GM19099 (cell line): Measurements from ENCODE around the gene NOC4L.

ENCODE experiments used
- POLR2A ChIP-seq: IDR thresholded peaks from 3 replicates; pipeline ENCODE4 v1.6.1; 2011; ENCODE audit warnings: low read depth; ENCODE audit not compliant: insufficient read length; ENCODE audit errors: extremely low read depth

The NOC4L gene

GRCh38 chr12:132166801-132167591 is 22.7 kb downstream of the NOC4L start:
- no peak for TF ChIP-seq POLR2A

DNA sequence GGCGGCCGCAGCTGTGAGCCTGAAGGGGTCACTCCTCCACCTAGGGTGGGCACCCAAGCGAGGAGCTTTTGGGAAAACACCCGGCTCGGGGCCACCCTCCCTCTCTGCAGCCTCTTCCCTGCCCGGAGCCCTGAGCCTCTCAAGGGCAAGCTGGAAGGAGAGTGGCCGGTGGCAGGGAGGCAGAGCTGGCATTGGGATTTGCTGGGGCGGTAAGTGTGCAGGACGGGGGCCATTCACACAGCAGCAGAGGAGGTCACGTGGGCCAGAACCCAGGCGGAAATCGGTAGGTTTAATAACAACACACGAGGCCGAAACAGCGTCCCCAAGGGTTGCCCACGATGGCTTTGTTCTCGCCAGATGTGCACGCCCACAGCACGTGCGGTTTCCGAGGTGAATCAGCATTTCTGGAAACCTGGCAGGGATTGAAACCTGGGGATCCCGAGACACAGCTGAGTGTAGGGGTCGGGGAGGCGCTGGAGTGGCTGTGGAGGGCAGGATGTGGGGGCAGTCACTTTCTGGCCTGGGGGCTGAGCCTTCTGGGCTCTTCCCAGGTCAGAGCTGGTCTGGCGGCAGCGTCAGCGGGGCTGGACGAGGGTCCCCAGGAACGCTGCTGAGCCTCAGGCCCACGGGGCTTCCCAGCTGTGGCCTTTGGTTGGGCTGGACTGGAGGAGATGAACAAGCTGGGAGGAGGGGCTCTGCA is 23.5 kb downstream of the NOC4L start:
- no peak for TF ChIP-seq POLR2A

DNA sequence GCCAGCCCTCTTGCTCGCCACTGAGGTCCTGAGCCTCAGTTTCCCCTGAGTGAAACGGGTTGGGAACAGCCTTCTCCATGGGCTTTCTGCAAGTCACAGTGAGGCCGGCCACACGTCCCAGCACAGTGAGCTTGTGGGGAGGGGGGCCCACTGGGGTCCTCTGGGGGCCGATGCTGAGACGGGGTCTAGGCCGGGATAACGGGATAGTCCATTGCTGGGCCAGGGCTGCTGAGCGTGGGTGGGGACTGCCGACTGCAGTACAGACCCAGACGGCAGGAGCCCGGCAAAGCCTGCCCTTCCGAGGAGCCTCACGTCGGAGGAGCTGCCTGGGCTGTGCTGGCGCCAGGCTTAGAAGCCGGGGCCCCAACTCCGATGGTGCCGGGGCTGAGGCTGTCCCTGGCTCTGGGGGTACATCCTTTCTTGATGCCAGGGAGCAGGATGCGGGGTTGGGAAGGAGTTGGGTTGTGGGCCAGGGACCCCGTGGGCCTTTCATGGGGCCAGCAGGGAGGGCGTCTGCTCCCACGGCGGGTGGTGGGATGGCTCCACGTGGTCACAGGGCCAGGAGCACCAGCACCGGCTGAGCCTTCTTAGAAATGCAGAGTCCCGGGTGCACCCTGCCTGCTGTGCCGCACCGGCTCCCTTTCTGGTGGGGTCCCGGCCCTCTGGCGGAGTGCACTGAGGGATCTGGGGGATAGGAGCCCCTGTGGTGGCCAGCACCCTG is 24.2 kb downstream of the NOC4L start:
- no peak for TF ChIP-seq POLR2A

DNA sequence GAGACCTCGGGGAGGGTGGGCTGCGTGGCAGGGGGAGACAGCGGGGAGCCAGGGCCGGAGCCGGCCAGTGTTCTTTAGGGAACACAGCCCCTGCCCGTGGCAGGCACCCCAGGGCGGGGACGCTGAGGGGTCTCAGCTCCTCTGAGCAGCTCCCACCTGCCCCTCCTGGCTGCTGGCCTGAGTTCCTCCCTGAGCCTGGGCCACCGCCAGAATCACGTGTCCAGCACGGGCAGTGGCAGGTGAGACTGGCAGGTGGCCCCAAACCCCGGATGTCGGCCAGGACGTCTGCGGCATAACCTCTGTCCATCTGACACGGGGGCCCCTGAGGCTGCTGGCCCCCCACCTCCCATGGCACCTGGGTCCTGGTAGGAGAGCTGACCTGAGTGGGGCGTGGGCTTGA is 25.1 kb downstream of the NOC4L start:
- no peak for TF ChIP-seq POLR2A

GRCh38 chr12:132170094-132170636 is 25.9 kb downstream of the NOC4L start:
- no peak for TF ChIP-seq POLR2A

DNA sequence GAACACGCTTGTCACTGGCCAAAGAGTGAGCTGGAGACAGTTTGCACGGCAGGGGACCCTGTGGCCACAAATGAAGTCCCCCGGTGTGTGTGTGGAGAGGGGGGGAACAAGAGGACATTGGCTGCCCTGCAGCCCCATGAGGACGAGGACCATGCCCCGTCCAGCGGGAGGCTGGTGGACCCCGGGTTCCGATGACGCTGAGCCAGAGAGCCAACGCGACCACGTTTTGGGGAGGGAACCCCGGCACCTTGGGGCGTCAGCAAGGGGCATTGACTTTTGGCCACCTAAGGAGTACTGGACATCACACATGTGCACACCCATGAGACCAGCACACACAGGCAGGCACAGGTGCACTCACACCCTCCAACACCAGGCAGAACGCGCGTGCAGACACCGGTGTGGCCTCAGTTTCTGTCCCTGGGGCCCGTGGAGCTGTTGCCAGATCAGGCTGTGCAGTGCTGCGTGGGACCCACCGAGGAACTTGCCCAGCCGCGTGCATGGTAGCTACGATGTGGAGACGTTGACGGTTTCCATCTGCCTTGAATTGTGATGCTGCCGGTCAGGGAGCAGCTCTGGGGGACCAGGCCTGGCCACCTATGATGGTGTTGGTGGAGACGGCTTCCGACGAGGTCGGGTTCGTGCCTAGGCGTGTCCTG is 26.5 kb downstream of the NOC4L start:
- no peak for TF ChIP-seq POLR2A

GRCh38 chr12:132171293-132171967 is 27.2 kb downstream of the NOC4L start:
- TF ChIP-seq POLR2A, result no peak

DNA sequence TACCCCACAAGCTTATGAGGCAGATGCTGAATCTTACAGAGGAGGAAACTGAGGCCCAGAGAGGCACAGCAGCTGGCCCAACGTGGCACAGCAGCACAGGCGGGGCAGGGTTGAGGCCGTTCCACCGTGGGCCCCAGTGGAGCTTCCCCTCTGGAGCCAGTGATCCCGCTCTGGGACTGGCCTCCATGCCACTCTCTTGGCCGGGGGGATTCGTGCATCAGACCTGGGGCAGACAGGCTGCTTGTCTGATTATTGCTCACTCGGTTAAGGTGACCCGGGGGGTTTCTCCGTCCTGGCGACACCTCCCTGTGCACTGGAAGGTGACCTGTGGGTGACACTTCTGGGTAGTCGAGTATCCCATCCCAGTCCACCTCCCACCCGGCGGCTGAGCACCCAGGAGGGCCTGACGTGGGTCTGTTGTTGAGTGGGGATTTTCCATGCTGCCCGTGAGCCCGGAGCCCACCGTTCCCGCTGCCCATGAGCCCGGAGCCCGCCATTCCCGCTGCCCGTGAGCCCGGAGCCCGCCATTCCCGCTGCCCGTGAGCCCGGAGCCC is 27.8 kb downstream of the NOC4L start:
- TF ChIP-seq POLR2A, result no peak

- TF ChIP-seq POLR2A, result no peak
Observed at GRCh38 chr12:132172619-132173018, 28.4 kb downstream of the NOC4L start.

- no peak for TF ChIP-seq POLR2A
Observed at GRCh38 chr12:132173135-132174014, 29.1 kb downstream of the NOC4L start.

GRCh38 chr12:132174015-132174838 is 30.0 kb downstream of the NOC4L start:
- TF ChIP-seq POLR2A, result no peak

GRCh38 chr12:132174839-132175490 is 30.7 kb downstream of the NOC4L start:
- no peak for TF ChIP-seq POLR2A
